ENCODE measurements around the gene CCDC88C. TPM values are rescaled to one million over a fixed set of nuclear protein-coding genes. Genes with fewer than 3 reads are reported as not detected.
"Not testable (repeated sequence)": the region's sequence is repeated elsewhere in the genome, so short reads cannot be mapped to it uniquely, and the experiment has no call there.

CCDC88C gene
- total and polyA plus RNA-seq, 11 donors: 2.4 to 15.6 (median 4.8) TPM

GRCh38 chr14:91249841-91250616 lies 167.6 kb downstream of the CCDC88C start:
- H3K4me3 ChIP-seq: no peak overlapping the region
- peaks cover 0 to 70% (median 11%) of the 10 kb centered on the region in 12 donors for H3K4me1 ChIP-seq
- ATAC-seq (no peak), DNase-seq (no peak)
- peaks cover 0 to 5% (median 0%) of the 10 kb centered on the region in 12 donors for H3K9me3 ChIP-seq
- 75 to 85% (median 78%) methylated on average over 10 of the region's 10 CpGs for WGBS, 4 donors
- H3K36me3 ChIP-seq: no peaks in the 10 kb centered on the region
- TF ChIP-seq POLR2A (IDR thresholded peaks at IDR 0.05): no peak
- TF ChIP-seq CTCF (IDR thresholded peaks at IDR 0.05): no peak
- peaks cover 0 to 6% (median 0%) of the 10 kb centered on the region in 9 donors for H3K27me3 ChIP-seq
- intact Hi-C loops (cut with DNase I): no loop called here
- peak overlapping the region in 6 of 12 donors; percentile 11 to 50 (median 34) for H3K27ac ChIP-seq

- H3K27ac ChIP-seq: peak overlapping the region in 1 of 12 donors; percentile 84
- peaks cover 0 to 5% (median 0%) of the 10 kb centered on the region in 12 donors for H3K9me3 ChIP-seq
- WGBS, 4 donors: 90 to 94% (median 92%) methylated on average over 13 to 15 of the region's 15 CpGs
- ATAC-seq (no peak), DNase-seq (no peak)
- no peak overlapping the region for H3K4me3 ChIP-seq
- H3K36me3 ChIP-seq: no peaks in the 10 kb centered on the region
- peaks cover 0 to 60% (median 6%) of the 10 kb centered on the region in 12 donors for H3K4me1 ChIP-seq
- intact Hi-C loops (cut with DNase I): no loop called here
- peaks cover 0 to 4% (median 0%) of the 10 kb centered on the region in 9 donors for H3K27me3 ChIP-seq
- TF ChIP-seq CTCF (IDR thresholded peaks at IDR 0.05) (no peak), POLR2A (IDR thresholded peaks at IDR 0.05) (no peak)
These were observed 171.4 kb downstream of the CCDC88C start for GRCh38 chr14:91246051-91246852.

- H3K9me3 ChIP-seq; H3K27me3 ChIP-seq; DNase-seq; H3K36me3 ChIP-seq; ATAC-seq; intact Hi-C loops (cut with DNase I): not testable (repeated sequence)
- WGBS, 4 donors: 96 to 97% (median 96%) methylated on average over 8 of the region's 8 CpGs
- H3K4me3 ChIP-seq: peak overlapping the region in 1 of 12 donors; percentile 47
- peak overlapping the region in 2 of 12 donors; percentile 25 to 84 for H3K27ac ChIP-seq
- H3K4me1 ChIP-seq: peaks cover 0 to 54% (median 6%) of the 10 kb centered on the region in 12 donors
These were observed 172.0 kb downstream of the CCDC88C start for GRCh38 chr14:91245616-91246015.

GRCh38 chr14:91245029-91245428 lies 172.6 kb downstream of the CCDC88C start:
- no peak for DNase-seq
- Histone ChIP-seq H3K36me3 (no peaks in the 10 kb centered on the region), H3K4me1 (peaks cover 0 to 48% (median 5%) of the 10 kb centered on the region in 12 donors), H3K9me3 (peaks cover 0 to 5% (median 0%) of the 10 kb centered on the region in 12 donors), H3K27ac (peak overlapping the region in 2 of 12 donors; percentile 25 to 84), H3K27me3 (peaks cover 0 to 4% (median 0%) of the 10 kb centered on the region in 9 donors), H3K4me3 (peak overlapping the region in 1 of 12 donors; percentile 47)
- WGBS, 4 donors: 82 to 88% (median 86%) methylated on average over 8 to 9 of the region's 9 CpGs
- intact Hi-C loops (cut with DNase I): no loop called here
- ATAC-seq: peak in 1 of 4 donors; percentile 8
- no peak for TF ChIP-seq CTCF (IDR thresholded peaks at IDR 0.05)
- no peak for TF ChIP-seq POLR2A (IDR thresholded peaks at IDR 0.05)
